ENCODE measurements around the gene PLEKHG4B. TPM values are rescaled to one million over a fixed set of nuclear protein-coding genes. Genes with fewer than 3 reads are reported as not detected.

Gene PLEKHG4B
- polyA plus RNA-seq, 1 of the 3 experiments (the other 2 are of a cell fraction) = 0.18 TPM

DNA sequence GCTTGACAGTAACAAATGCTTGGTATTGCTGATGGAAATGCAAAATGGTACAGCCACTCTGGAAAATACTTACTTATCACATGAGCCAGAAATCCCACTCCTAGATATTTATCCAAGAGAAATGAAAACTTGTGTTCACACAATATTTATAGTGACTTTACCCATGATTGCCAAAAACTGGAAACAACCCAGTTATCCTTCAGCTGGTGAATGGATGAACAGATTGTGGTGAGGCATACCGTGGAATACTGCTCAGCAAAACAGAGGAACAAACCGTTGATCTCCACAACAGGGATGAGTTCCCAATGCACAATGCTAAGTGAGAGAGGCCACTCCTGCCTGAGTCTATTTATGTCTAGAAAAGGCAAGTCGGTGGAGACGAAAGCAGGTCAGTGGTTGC lies 58.8 kb downstream of the PLEKHG4B start:
- Histone ChIP-seq H3K27me3 (ENCODE audit: insufficient read depth) (no peaks in the 10 kb centered on the region), H3K36me3 (replicated peaks in 1 of 2; ENCODE audit: control insufficient read depth in 1 of 2, insufficient read depth in 2 of 2, low read length in 1 of 2) (no peaks in the 10 kb centered on the region), H3F3A (replicated peaks; ENCODE audit: insufficient read depth) (peaks cover 4% of the 10 kb centered on the region), H3K79me2 (ENCODE audit: insufficient read depth) (no peaks in the 10 kb centered on the region), H4K20me1 (ENCODE audit: insufficient read depth) (no peaks in the 10 kb centered on the region), H3K9me3 (peaks cover 14% of the 10 kb centered on the region; the same call in 1 of the 2 replicates), H3K4me3 (ENCODE audit: low read depth in 2 of 2, low read length in 1 of 2) (no peak overlapping the region), H3K4me1 (ENCODE audit: control insufficient read depth in 1 of 2, insufficient read depth in 2 of 2, low read depth in 1 of 2, low read length in 1 of 2) (no peaks in the 10 kb centered on the region), H2AFZ (ENCODE audit: low read depth) (no peak overlapping the region), H3K27ac (ENCODE audit: low read depth in 2 of 2, low read length in 1 of 2) (no peak overlapping the region), H3K4me2 (no peak overlapping the region), H3K9me2 (no peaks in the 10 kb centered on the region), H3K9ac (no peak overlapping the region)
- ChIA-PET POLR2A (no interaction called here), CTCF (no interaction called here)
- 40% methylated on average over 4 of the region's 4 CpGs for WGBS (ENCODE audit: low lambda C conversion rate)
- TF ChIP-seq ELF1 (IDR thresholded peaks at IDR 0.05) (no peak), EP300 (IDR thresholded peaks at IDR 0.05; ENCODE audit: borderline replicate concordance in 1 of 2, low read depth in 1 of 2, low read length in 1 of 2) (no peak), MEF2A (IDR thresholded peaks at IDR 0.05; ENCODE audit: borderline replicate concordance, low read depth) (no peak), TAF1 (IDR thresholded peaks at IDR 0.05; ENCODE audit: borderline replicate concordance, low read depth, low read length) (no peak), CHD2 (IDR thresholded peaks at IDR 0.05; ENCODE audit: low read length, partially characterized antibody) (no peak), EZH2phosphoT487 (IDR thresholded peaks at IDR 0.05; ENCODE audit: borderline replicate concordance, low read depth) (no peak), FOXJ3 (CRISPR knock-in tag; IDR thresholded peaks at IDR 0.05) (no peak), YY1 (IDR thresholded peaks at IDR 0.05; ENCODE audit: low read depth) (no peak), NRF1 (IDR thresholded peaks at IDR 0.05; ENCODE audit: low read depth, low read length) (no peak), RAD21 (IDR thresholded peaks at IDR 0.05; ENCODE audit: low read length) (no peak), MXI1 (IDR thresholded peaks at IDR 0.05; ENCODE audit: low read depth, low read length) (no peak), FOXM1 (IDR thresholded peaks at IDR 0.05; ENCODE audit: low read depth) (no peak), TCF12 (IDR thresholded peaks at IDR 0.05) (no peak), JUND (IDR thresholded peaks at IDR 0.05) (no peak)
- TF ChIP-seq, protein P1, sequence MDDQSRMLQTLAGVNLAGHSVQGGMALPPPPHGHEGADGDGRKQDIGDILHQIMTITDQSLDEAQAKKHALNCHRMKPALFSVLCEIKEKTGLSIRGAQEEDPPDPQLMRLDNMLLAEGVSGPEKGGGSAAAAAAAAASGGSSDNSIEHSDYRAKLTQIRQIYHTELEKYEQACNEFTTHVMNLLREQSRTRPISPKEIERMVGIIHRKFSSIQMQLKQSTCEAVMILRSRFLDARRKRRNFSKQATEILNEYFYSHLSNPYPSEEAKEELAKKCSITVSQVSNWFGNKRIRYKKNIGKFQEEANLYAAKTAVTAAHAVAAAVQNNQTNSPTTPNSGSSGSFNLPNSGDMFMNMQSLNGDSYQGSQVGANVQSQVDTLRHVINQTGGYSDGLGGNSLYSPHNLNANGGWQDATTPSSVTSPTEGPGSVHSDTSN (IDR thresholded peaks at IDR 0.05) = no peak
- TF ChIP-seq, protein P2, sequence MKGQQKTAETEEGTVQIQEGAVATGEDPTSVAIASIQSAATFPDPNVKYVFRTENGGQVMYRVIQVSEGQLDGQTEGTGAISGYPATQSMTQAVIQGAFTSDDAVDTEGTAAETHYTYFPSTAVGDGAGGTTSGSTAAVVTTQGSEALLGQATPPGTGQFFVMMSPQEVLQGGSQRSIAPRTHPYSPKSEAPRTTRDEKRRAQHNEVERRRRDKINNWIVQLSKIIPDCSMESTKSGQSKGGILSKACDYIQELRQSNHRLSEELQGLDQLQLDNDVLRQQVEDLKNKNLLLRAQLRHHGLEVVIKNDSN (IDR thresholded peaks at IDR 0.05; ENCODE audit: borderline replicate concordance, low read depth) = no peak
- TF ChIP-seq, protein P3, sequence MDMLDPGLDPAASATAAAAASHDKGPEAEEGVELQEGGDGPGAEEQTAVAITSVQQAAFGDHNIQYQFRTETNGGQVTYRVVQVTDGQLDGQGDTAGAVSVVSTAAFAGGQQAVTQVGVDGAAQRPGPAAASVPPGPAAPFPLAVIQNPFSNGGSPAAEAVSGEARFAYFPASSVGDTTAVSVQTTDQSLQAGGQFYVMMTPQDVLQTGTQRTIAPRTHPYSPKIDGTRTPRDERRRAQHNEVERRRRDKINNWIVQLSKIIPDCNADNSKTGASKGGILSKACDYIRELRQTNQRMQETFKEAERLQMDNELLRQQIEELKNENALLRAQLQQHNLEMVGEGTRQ (IDR thresholded peaks at IDR 0.05; ENCODE audit: borderline replicate concordance, low read depth, low read length) = no peak
- TF ChIP-seq, protein P4, sequence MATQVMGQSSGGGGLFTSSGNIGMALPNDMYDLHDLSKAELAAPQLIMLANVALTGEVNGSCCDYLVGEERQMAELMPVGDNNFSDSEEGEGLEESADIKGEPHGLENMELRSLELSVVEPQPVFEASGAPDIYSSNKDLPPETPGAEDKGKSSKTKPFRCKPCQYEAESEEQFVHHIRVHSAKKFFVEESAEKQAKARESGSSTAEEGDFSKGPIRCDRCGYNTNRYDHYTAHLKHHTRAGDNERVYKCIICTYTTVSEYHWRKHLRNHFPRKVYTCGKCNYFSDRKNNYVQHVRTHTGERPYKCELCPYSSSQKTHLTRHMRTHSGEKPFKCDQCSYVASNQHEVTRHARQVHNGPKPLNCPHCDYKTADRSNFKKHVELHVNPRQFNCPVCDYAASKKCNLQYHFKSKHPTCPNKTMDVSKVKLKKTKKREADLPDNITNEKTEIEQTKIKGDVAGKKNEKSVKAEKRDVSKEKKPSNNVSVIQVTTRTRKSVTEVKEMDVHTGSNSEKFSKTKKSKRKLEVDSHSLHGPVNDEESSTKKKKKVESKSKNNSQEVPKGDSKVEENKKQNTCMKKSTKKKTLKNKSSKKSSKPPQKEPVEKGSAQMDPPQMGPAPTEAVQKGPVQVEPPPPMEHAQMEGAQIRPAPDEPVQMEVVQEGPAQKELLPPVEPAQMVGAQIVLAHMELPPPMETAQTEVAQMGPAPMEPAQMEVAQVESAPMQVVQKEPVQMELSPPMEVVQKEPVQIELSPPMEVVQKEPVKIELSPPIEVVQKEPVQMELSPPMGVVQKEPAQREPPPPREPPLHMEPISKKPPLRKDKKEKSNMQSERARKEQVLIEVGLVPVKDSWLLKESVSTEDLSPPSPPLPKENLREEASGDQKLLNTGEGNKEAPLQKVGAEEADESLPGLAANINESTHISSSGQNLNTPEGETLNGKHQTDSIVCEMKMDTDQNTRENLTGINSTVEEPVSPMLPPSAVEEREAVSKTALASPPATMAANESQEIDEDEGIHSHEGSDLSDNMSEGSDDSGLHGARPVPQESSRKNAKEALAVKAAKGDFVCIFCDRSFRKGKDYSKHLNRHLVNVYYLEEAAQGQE (IDR thresholded peaks at IDR 0.05; ENCODE audit: low read depth, low read length) = no peak
- TF ChIP-seq, protein P5, sequence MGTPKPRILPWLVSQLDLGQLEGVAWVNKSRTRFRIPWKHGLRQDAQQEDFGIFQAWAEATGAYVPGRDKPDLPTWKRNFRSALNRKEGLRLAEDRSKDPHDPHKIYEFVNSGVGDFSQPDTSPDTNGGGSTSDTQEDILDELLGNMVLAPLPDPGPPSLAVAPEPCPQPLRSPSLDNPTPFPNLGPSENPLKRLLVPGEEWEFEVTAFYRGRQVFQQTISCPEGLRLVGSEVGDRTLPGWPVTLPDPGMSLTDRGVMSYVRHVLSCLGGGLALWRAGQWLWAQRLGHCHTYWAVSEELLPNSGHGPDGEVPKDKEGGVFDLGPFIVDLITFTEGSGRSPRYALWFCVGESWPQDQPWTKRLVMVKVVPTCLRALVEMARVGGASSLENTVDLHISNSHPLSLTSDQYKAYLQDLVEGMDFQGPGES (IDR thresholded peaks at IDR 0.05; ENCODE audit: low read depth, low read length) = no peak
- TF ChIP-seq, protein P6, sequence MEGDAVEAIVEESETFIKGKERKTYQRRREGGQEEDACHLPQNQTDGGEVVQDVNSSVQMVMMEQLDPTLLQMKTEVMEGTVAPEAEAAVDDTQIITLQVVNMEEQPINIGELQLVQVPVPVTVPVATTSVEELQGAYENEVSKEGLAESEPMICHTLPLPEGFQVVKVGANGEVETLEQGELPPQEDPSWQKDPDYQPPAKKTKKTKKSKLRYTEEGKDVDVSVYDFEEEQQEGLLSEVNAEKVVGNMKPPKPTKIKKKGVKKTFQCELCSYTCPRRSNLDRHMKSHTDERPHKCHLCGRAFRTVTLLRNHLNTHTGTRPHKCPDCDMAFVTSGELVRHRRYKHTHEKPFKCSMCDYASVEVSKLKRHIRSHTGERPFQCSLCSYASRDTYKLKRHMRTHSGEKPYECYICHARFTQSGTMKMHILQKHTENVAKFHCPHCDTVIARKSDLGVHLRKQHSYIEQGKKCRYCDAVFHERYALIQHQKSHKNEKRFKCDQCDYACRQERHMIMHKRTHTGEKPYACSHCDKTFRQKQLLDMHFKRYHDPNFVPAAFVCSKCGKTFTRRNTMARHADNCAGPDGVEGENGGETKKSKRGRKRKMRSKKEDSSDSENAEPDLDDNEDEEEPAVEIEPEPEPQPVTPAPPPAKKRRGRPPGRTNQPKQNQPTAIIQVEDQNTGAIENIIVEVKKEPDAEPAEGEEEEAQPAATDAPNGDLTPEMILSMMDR (IDR thresholded peaks at IDR 0.05) = no peak
- DNase-seq = no peak

Data from SK-N-SH (cell line).